ENCODE data around the gene DSG1. TPM values are rescaled to one million over a fixed set of nuclear protein-coding genes. Genes with fewer than 3 reads are reported as not detected.

Gene DSG1
- total and polyA plus RNA-seq, 2 of the 8 experiments (the other 6 are each of a cell fraction or from before 2014, with no cell fraction given), result 0.06 TPM; not detected in 1

GRCh38 chr18:31273812-31274527, 44.0 kb upstream of the DSG1 start:
- H2AK5ac ChIP-seq (ENCODE audit: low read depth, low read length), result no peak overlapping the region
- H4K20me1 ChIP-seq (replicated peaks in 1 of 2; ENCODE audit: control insufficient read depth in 1 of 2, insufficient read depth in 2 of 2, low read length in 2 of 2), result no peaks in the 10 kb centered on the region
- ChIA-PET POLR2A (ENCODE audit: partially characterized antibody) (no interaction called here), CTCF (ENCODE audit: partially characterized antibody) (no interaction called here)
- no peak overlapping the region for H2BK15ac ChIP-seq (ENCODE audit: low read length)
- H3K79me1 ChIP-seq (ENCODE audit: low read depth, low read length), result no peaks in the 10 kb centered on the region
- H2BK20ac ChIP-seq (ENCODE audit: low read length), result no peak overlapping the region
- H3K18ac ChIP-seq (ENCODE audit: extremely low read depth, low read length), result no peak overlapping the region
- H4K8ac ChIP-seq (ENCODE audit: extremely low read depth, insufficient read depth, low read length), result no peak overlapping the region
- H3K4me1 ChIP-seq (replicated peaks in 1 of 4; ENCODE audit: control insufficient read depth in 3 of 4, insufficient read depth in 4 of 4, low read length in 3 of 4), result peaks cover 0 to 4% (median under 1%) of the 10 kb centered on the region in 4 experiments; a peak in 2 of 7 replicates
- H3K27me3 ChIP-seq (replicated peaks in 1 of 4; ENCODE audit: control insufficient read depth in 3 of 4, extremely low read depth in 1 of 4, insufficient read depth in 3 of 4, low read length in 3 of 4), result no peaks in the 10 kb centered on the region
- no peaks in the 10 kb centered on the region for H3K79me2 ChIP-seq (ENCODE audit: control insufficient read depth in 1 of 2, insufficient read depth in 2 of 2, low read length in 2 of 2)
- no peak overlapping the region for H3K4me3 ChIP-seq (ENCODE audit: extremely low read depth in 1 of 4, insufficient read depth in 2 of 4, low read depth in 3 of 4, low read length in 4 of 4)
- H3K14ac ChIP-seq (ENCODE audit: insufficient read length), result no peak overlapping the region
- H4K5ac ChIP-seq (ENCODE audit: insufficient read length, low read depth, low read length), result no peak overlapping the region
- 84% methylated on average over 5 of the region's 5 CpGs; no CpG with 5 or more reads in 1 of the 2 experiments for WGBS, 2 experiments (ENCODE audit: extremely low coverage in 1 of 2, insufficient coverage in 1 of 2, insufficient read length in 1 of 2, insufficient replicate concordance in 2 of 2, low coverage in 1 of 2, low lambda C conversion rate in 2 of 2, missing lambda C conversion rate in 1 of 2)
- no peak for TF ChIP-seq MAX (IDR thresholded peaks at IDR 0.05)
- TF ChIP-seq SIX5 (IDR thresholded peaks at IDR 0.05; ENCODE audit: low read depth, low read length), result no peak
- TF ChIP-seq, protein P1, sequence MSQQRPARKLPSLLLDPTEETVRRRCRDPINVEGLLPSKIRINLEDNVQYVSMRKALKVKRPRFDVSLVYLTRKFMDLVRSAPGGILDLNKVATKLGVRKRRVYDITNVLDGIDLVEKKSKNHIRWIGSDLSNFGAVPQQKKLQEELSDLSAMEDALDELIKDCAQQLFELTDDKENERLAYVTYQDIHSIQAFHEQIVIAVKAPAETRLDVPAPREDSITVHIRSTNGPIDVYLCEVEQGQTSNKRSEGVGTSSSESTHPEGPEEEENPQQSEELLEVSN (IDR thresholded peaks at IDR 0.05), result no peak
- TF ChIP-seq JUN (IDR thresholded peaks at IDR 0.05; ENCODE audit: low read depth, low read length), result no peak
- H3K4ac ChIP-seq (replicated peaks; ENCODE audit: insufficient read length, low read depth, low read length), result no peak overlapping the region
- H3K9me3 ChIP-seq (ENCODE audit: insufficient read depth in 2 of 2, low read depth in 1 of 2, low read length in 1 of 2), result no peaks in the 10 kb centered on the region
- H3K56ac ChIP-seq (replicated peaks; ENCODE audit: insufficient read length, low read depth, low read length), result no peak overlapping the region
- no peaks in the 10 kb centered on the region for H3K36me3 ChIP-seq (ENCODE audit: control insufficient read depth in 2 of 4, insufficient read depth in 4 of 4, low read length in 3 of 4)
- H3K27ac ChIP-seq (ENCODE audit: low read depth, low read length), result no peak overlapping the region
- H3K23me2 ChIP-seq (ENCODE audit: low read depth, low read length), result no peaks in the 10 kb centered on the region
- no peak overlapping the region for H2BK12ac ChIP-seq (ENCODE audit: low read depth, low read length)
- no peak overlapping the region for H3K23ac ChIP-seq (ENCODE audit: insufficient read length)
- H2BK120ac ChIP-seq (replicated peaks; ENCODE audit: low read depth, low read length), result no peak overlapping the region
- 0 out of 2 replicates have a peak overlapping the region, but pooled peaks have one; percentile 67 for H2AFZ ChIP-seq (ENCODE audit: low read length)
- DNase-seq (ENCODE audit: low read depth in 1 of 2, low spot score in 2 of 2) (no peak), FAIRE-seq (no peak)
- no peak overlapping the region for H3K9ac ChIP-seq (replicated peaks in 1 of 4; ENCODE audit: extremely low read depth in 1 of 4, low read depth in 3 of 4, low read length in 3 of 4)
- no peak overlapping the region for H3K4me2 ChIP-seq (ENCODE audit: insufficient read depth in 1 of 2, low read depth in 2 of 2, low read length in 2 of 2)
- no peak overlapping the region for H4K91ac ChIP-seq (replicated peaks; ENCODE audit: insufficient read length, low read length)
- no peak overlapping the region for H2BK5ac ChIP-seq (ENCODE audit: low read depth, low read length)
